HepG2 (cell line): ENCODE measurements around the gene TCOF1. TPM values are rescaled to one million over a fixed set of nuclear protein-coding genes. Genes with fewer than 3 reads are reported as not detected.

Experiments used
- ATAC-seq: fragments of 200-7000 bp; cut with Tn5 transposase; 3 replicates; pipeline ENCODE4 v1.9.1; 2020; ENCODE audit warnings: mild to moderate bottlenecking, moderate library complexity
- BruUV-seq: library from RNA; stranded (reverse); fragments of 400-500 nt; replicated peaks from 2 replicates; lab custom pipeline; 2021; lab: Mats Ljungman, UMichigan
- CTCF ChIA-PET: fragments of 300-600 bp; formaldehyde crosslinking; extraction: SDS; loops from one replicate; lab custom pipeline; 2021; ENCODE audit warnings: low total read pairs, inconsistent platforms, low intra/inter-chr PET ratio; lab: Yijun Ruan, JAX
- POLR2A ChIA-PET: fragments of 350-600 bp; sonication (Branson Sonifier 250); formaldehyde crosslinking; loops from one replicate; lab custom pipeline; 2020; ENCODE audit warnings: antibody characterized with exemption, inconsistent platforms; lab: Yijun Ruan, JAX
- DNase-seq: peaks from one replicate; pipeline ENCODE4 v3.0.0-alpha.2; 2015; ENCODE audit warnings: low spot score
- FAIRE-seq: peaks from 3 replicates; lab custom pipeline; 2011; peaks lifted over from hg19 to GRCh38; lab: Jason Lieb, UNC
- H2AFZ ChIP-seq: one replicate; pipeline ENCODE4 v1.6.1; 2011; ENCODE audit warnings: low read length, inconsistent platforms
- H3K27ac ChIP-seq: fragments of 300-600 bp; 3 replicates; pipeline ENCODE4 v1.8.0; 2011; ENCODE audit warnings: mixed run types, mild to moderate bottlenecking, mixed read lengths, low read length, inconsistent platforms; ENCODE audit not compliant: insufficient read depth; ENCODE audit errors: extremely low read length
- H3K27me3 ChIP-seq, 2 experiments: fragments of 200-600 bp in 1 of 2; 2 replicates in 1 of 2; 3 replicates in 1 of 2; pipeline versions ENCODE4 v1.6.0 to v1.8.0; 2011; ENCODE audit warnings: low read length in 2 of 2, mild to moderate bottlenecking in 2 of 2, moderate library complexity in 2 of 2, inconsistent platforms in 1 of 2; ENCODE audit not compliant: insufficient read depth in 2 of 2, control insufficient read depth in 1 of 2
- H3K36me3 ChIP-seq, 2 experiments: fragments of 200-600 bp in 1 of 2; replicated peaks in 1 of 2; 2 replicates in 1 of 2; 3 replicates in 1 of 2; pipeline versions ENCODE4 v1.5.1 to v1.8.0; 2011; ENCODE audit warnings: low read length in 2 of 2, inconsistent platforms in 1 of 2; ENCODE audit not compliant: insufficient read depth in 2 of 2, control insufficient read depth in 1 of 2
- H3K4me1 ChIP-seq: 2 replicates; pipeline ENCODE4 v1.5.1; 2012; ENCODE audit warnings: low read length, inconsistent platforms; ENCODE audit not compliant: insufficient read depth
- H3K4me2 ChIP-seq: 2 replicates; pipeline ENCODE4 v1.6.0; 2011; ENCODE audit warnings: low read depth, low read length, inconsistent platforms
- H3K4me3 ChIP-seq, 3 experiments: fragments of 200-600 bp in 1 of 3; sonication (generic), shearing (Covaris generic) in 1 of 3; replicated peaks in 1 of 3; 2 replicates each; pipeline ENCODE4 v1.5.1; 2011 to 2016; ENCODE audit warnings: low read length in 3 of 3, inconsistent platforms in 2 of 3, low read depth in 2 of 3, mild to moderate bottlenecking in 2 of 3, control low read depth in 1 of 3, mixed read lengths in 1 of 3; ENCODE audit not compliant: insufficient read depth in 1 of 3
- H3K79me2 ChIP-seq: one replicate; pipeline ENCODE4 v1.6.1; 2011; ENCODE audit warnings: low read length, inconsistent platforms; ENCODE audit not compliant: insufficient read depth
- H3K9ac ChIP-seq: 2 replicates; pipeline ENCODE4 v1.6.0; 2011; ENCODE audit warnings: mild to moderate bottlenecking, low read depth, low read length, inconsistent platforms; ENCODE audit not compliant: insufficient read depth
- H3K9me3 ChIP-seq: 2 replicates; pipeline ENCODE4 v1.5.1; 2012; ENCODE audit warnings: mild to moderate bottlenecking, low read length
- H4K20me1 ChIP-seq: 2 replicates; pipeline ENCODE4 v1.6.0; 2011; ENCODE audit warnings: inconsistent platforms, mild to moderate bottlenecking, low read length, moderate library complexity; ENCODE audit not compliant: insufficient read depth
- ARNTL ChIP-seq: sonication (generic); formaldehyde crosslinking; IDR thresholded peaks from 2 replicates; pipeline ENCODE4 v1.4.0; 2020; ENCODE audit warnings: mild to moderate bottlenecking, missing genetic modification reagents
- ELF3 ChIP-seq: IDR thresholded peaks from 2 replicates; pipeline ENCODE4 v1.6.1; 2016; ENCODE audit warnings: missing genetic modification reagents, missing compliant biosample characterization
- FIP1L1 ChIP-seq: fragments of 200-400 bp; formaldehyde crosslinking; IDR thresholded peaks from 2 replicates; pipeline ENCODE4 v1.6.1; 2018; ENCODE audit warnings: low read depth, mild to moderate bottlenecking, low read length, moderate library complexity, borderline replicate concordance; ENCODE audit not compliant: insufficient read depth
- FOXA1 ChIP-seq, 2 experiments: fragments of 450-650 bp in 1 of 2; sonication (generic) in 1 of 2; formaldehyde crosslinking in 1 of 2; IDR thresholded peaks; 2 replicates each; pipeline versions ENCODE4 v1.4.0 to v1.6.1; 2016 to 2020; ENCODE audit warnings: missing genetic modification reagents in 1 of 2
- GATAD2A ChIP-seq: IDR thresholded peaks from 2 replicates; pipeline ENCODE4 v1.6.1; 2016
- HDAC6 ChIP-seq: fragments of 200-600 bp; sonication (generic); IDR thresholded peaks from 2 replicates; pipeline ENCODE4 v1.7.0; 2017; ENCODE audit warnings: mild to moderate bottlenecking, antibody characterized with exemption, low read length, low read depth
- PCBP2 ChIP-seq: fragments of 200-400 bp; formaldehyde crosslinking; optimal IDR thresholded peaks from 2 replicates; pipeline ENCODE3; 2018; ENCODE audit warnings: low read length, low read depth; ENCODE audit not compliant: poor library complexity, severe bottlenecking
- POGZ ChIP-seq: sonication (generic); formaldehyde crosslinking; IDR thresholded peaks from 2 replicates; pipeline ENCODE4 v1.4.0; 2020; ENCODE audit warnings: mild to moderate bottlenecking, missing genetic modification reagents
- TCF12 ChIP-seq, 2 experiments: fragments of 450-650 bp in 1 of 2; sonication (generic) in 1 of 2; formaldehyde crosslinking in 1 of 2; IDR thresholded peaks; 2 replicates each; pipeline versions ENCODE4 v1.6.1 to v1.8.0; 2017 to 2022; ENCODE audit warnings: antibody characterized with exemption in 1 of 2, mild to moderate bottlenecking in 1 of 2, missing genetic modification reagents in 1 of 2, moderate library complexity in 1 of 2
- TEAD3 ChIP-seq: optimal IDR thresholded peaks from 2 replicates; pipeline ENCODE3; 2016; ENCODE audit warnings: borderline replicate concordance
- ZNF207 ChIP-seq: fragments of 450-650 bp; IDR thresholded peaks from 2 replicates; pipeline ENCODE4 v1.6.1; 2016; ENCODE audit warnings: antibody characterized with exemption, borderline replicate concordance
- ZNF33B ChIP-seq: sonication (generic); formaldehyde crosslinking; IDR thresholded peaks from 2 replicates; pipeline ENCODE4 v1.5.1; 2020; ENCODE audit warnings: mild to moderate bottlenecking, missing genetic modification reagents
- ZNF460 ChIP-seq: sonication (generic); formaldehyde crosslinking; IDR thresholded peaks from 2 replicates; pipeline ENCODE4 v1.5.1; 2020; ENCODE audit warnings: missing genetic modification reagents, mild to moderate bottlenecking, borderline replicate concordance
- ZNF780A ChIP-seq: sonication (generic); formaldehyde crosslinking; IDR thresholded peaks from 2 replicates; pipeline ENCODE4 v1.8.0; 2022; ENCODE audit warnings: mild to moderate bottlenecking, missing genetic modification reagents, moderate library complexity
- ZSCAN30 ChIP-seq: sonication (generic); formaldehyde crosslinking; IDR thresholded peaks from 2 replicates; pipeline ENCODE4 v1.5.0; 2020; ENCODE audit warnings: mild to moderate bottlenecking, missing genetic modification reagents
- WGBS: methylation state at CpG from one replicate; pipeline ENCODE4 v1.1.6; 2017; ENCODE audit warnings: low lambda C conversion rate; 5-methylcytosine and 5-hydroxymethylcytosine counted together
- in situ Hi-C: cut with HindIII; loops from 2 replicates; pipeline ENCODE4 v1.10.0; 2017; ENCODE audit warnings: low pct_unique_long_range_greater_than_20kb; ENCODE audit not compliant: extremely low pct_ligation_motif_present
- intact Hi-C: fragments of 100-400 bp; cut with micrococcal nuclease; formaldehyde crosslinking; loops from one replicate; pipeline ENCODE4 v1.10.0; 2022; ENCODE audit not compliant: unreplicated experiment
- polyA plus RNA-seq, 8 experiments: library from polyadenylated mRNA; depleted of rRNA in 3 of 8; stranded (reverse) in 7 of 8; unstranded in 1 of 8; fragments of >200 nt; fragmentation: Illumina TruSeq in 4 of 8; extraction: Trizol in 4 of 8; gene quantifications; 2 replicates each; pipeline versions ENCODE4 v1.2.1 to v1.2.3, GENCODE V29; 2011 to 2016; ENCODE audit warnings: low read depth in 4 of 8, missing spikeins in 1 of 8, mixed read lengths in 1 of 8; ENCODE audit not compliant: insufficient read depth in 1 of 8
- total RNA-seq, 5 experiments: library from RNA; depleted of rRNA; stranded (reverse); fragments of >200 nt; fragmentation: Illumina TruSeq; extraction: Trizol; gene quantifications; 2 replicates each; pipeline ENCODE4 v1.2.3, GENCODE V29; 2016; ENCODE audit warnings: low read depth in 1 of 5
- TF ChIP-seq, protein P1 (sequence below): sonication (generic); formaldehyde crosslinking; IDR thresholded peaks from 2 replicates; pipeline ENCODE4 v1.4.0; 2020; ENCODE audit warnings: missing genetic modification reagents, mild to moderate bottlenecking, borderline replicate concordance
- TF ChIP-seq, protein P2 (sequence below): sonication (generic); formaldehyde crosslinking; conservative IDR thresholded peaks from 2 replicates; pipeline ENCODE4 v1.8.0; 2022; ENCODE audit warnings: missing genetic modification reagents
- TF ChIP-seq, protein P3 (sequence below): sonication (generic); formaldehyde crosslinking; IDR thresholded peaks from 2 replicates; pipeline ENCODE4 v1.4.0; 2020; ENCODE audit warnings: missing genetic modification reagents

TCOF1 gene
- total and polyA plus RNA-seq, 2 of the 13 experiments (the other 11 are each of a cell fraction or from before 2014, with no cell fraction given), result 10.1 to 41.6 TPM

DNA sequence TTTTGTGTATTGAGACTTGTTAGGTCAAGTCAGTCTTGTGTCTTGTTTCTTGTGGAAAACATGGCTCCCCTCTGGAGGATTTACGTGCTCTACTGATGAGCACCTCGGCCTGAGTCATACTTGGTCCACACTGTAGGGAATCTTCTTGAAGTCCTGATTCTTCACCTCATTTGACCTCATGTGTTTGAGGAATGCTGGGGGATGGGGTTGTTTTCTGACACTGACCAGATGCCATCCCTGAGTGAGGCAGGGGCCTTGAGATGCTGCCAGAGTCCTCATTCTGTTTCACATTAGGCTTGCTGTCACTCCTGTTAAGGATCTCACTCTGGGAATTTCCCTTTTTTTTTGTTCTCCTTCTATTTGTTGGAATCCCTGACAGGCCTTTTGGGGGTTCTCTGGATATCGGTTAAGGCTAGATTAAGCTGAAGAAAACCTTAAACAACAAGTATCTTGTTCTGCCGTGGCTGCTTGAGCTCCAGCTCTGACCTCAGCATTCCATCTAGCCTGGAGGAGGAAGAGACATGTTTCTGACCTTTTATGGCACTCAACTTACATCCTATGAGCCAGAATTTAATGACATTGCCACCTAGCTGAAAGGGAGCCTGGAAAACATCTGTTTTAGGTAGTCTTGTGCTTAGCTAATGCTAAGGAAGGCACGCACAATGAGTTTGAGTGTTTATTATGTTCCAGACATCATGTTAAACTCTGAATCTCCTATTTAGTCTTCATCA, 20.6 kb downstream of the TCOF1 start:
- no peak overlapping the region for H3K4me3 ChIP-seq
- ChIA-PET CTCF (no interaction called here), POLR2A (no interaction called here)
- H3K4me2 ChIP-seq, result no peak overlapping the region
- ATAC-seq (no peak), DNase-seq (no peak), FAIRE-seq (no peak)
- in situ Hi-C loops, result no loop called here
- H3K9ac ChIP-seq, result no peak overlapping the region
- no peaks in the 10 kb centered on the region for H3K79me2 ChIP-seq
- H3K27ac ChIP-seq, result no peak overlapping the region
- no TSS peak for BruUV-seq
- peaks cover 59 to 95% of the 10 kb centered on the region in 2 experiments for H3K36me3 ChIP-seq
- no peaks in the 10 kb centered on the region for H3K4me1 ChIP-seq
- H2AFZ ChIP-seq, result no peak overlapping the region
- H3K9me3 ChIP-seq, result no peaks in the 10 kb centered on the region
- WGBS, result 98% methylated on average over 5 of the region's 5 CpGs
- intact Hi-C loops, result no loop called here
- H3K27me3 ChIP-seq, result no peaks in the 10 kb centered on the region
- TF ChIP-seq, protein P1, sequence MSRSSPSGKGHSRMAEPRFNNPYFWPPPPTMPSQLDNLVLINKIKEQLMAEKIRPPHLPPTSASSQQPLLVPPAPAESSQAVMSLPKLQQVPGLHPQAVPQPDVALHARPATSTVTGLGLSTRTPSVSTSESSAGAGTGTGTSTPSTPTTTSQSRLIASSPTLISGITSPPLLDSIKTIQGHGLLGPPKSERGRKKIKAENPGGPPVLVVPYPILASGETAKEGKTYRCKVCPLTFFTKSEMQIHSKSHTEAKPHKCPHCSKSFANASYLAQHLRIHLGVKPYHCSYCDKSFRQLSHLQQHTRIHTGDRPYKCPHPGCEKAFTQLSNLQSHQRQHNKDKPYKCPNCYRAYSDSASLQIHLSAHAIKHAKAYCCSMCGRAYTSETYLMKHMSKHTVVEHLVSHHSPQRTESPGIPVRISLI (CRISPR knock-in tag), result no peak
- TF ChIP-seq ZNF33B (no peak), TCF12 (IDR thresholded peaks at IDR 0.05) (no peak), TCF12 (CRISPR knock-in tag; IDR thresholded peaks at IDR 0.05) (no peak), PCBP2 (no peak), ELF3 (CRISPR knock-in tag) (no peak), FIP1L1 (no peak), ZNF460 (CRISPR knock-in tag) (no peak), ZSCAN30 (no peak), GATAD2A (CRISPR knock-in tag) (no peak), ZNF780A (CRISPR knock-in tag) (no peak), ZNF207 (no peak), TEAD3 (CRISPR knock-in tag) (no peak), POGZ (CRISPR knock-in tag) (no peak), ARNTL (no peak), FOXA1 (IDR thresholded peaks at IDR 0.05) (no peak), FOXA1 (CRISPR knock-in tag; IDR thresholded peaks at IDR 0.05) (no peak), HDAC6 (no peak)
- TF ChIP-seq, protein P2, sequence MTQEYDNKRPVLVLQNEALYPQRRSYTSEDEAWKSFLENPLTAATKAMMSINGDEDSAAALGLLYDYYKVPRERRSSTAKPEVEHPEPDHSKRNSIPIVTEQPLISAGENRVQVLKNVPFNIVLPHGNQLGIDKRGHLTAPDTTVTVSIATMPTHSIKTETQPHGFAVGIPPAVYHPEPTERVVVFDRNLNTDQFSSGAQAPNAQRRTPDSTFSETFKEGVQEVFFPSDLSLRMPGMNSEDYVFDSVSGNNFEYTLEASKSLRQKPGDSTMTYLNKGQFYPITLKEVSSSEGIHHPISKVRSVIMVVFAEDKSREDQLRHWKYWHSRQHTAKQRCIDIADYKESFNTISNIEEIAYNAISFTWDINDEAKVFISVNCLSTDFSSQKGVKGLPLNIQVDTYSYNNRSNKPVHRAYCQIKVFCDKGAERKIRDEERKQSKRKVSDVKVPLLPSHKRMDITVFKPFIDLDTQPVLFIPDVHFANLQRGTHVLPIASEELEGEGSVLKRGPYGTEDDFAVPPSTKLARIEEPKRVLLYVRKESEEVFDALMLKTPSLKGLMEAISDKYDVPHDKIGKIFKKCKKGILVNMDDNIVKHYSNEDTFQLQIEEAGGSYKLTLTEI (CRISPR knock-in tag), result no peak
- TF ChIP-seq, protein P3, sequence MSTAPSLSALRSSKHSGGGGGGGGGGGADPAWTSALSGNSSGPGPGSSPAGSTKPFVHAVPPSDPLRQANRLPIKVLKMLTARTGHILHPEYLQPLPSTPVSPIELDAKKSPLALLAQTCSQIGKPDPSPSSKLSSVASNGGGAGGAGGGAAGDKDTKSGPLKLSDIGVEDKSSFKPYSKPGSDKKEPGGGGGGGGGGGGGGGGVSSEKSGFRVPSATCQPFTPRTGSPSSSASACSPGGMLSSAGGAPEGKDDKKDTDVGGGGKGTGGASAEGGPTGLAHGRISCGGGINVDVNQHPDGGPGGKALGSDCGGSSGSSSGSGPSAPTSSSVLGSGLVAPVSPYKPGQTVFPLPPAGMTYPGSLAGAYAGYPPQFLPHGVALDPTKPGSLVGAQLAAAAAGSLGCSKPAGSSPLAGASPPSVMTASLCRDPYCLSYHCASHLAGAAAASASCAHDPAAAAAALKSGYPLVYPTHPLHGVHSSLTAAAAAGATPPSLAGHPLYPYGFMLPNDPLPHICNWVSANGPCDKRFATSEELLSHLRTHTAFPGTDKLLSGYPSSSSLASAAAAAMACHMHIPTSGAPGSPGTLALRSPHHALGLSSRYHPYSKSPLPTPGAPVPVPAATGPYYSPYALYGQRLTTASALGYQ (CRISPR knock-in tag), result no peak
- no peaks in the 10 kb centered on the region for H4K20me1 ChIP-seq
